Right ventricle myocardium superior (tissue), 1 donor: Measurements from ENCODE around the gene PLCH2. TPM values are rescaled to one million over a fixed set of nuclear protein-coding genes. Genes with fewer than 3 reads are reported as not detected.

Experiments used
- total RNA-seq: library from RNA; stranded (reverse); fragmentation: NEBNext Ultra II Directional; extraction: Animal tissue kit (Norgen Biotek cat#: 25700); gene quantifications from one replicate; pipeline ENCODE4 v1.2.1, GENCODE V29; 2021
- donor health status: DM: no; HTN: yes; CAD: no; lungs with severe emphysema.

The PLCH2 gene
- total RNA-seq, 1 donor from 2014 or later, result 0.13 TPM

Other genes starting within 250 kb of the PLCH2 start
- gene SKI, start 248.0 kb upstream of the PLCH2 start, total RNA-seq, result 35.1 TPM
- 5.0 TPM for gene MORN1, start 84.7 kb upstream of the PLCH2 start, total RNA-seq
- gene RER1, start 84.4 kb upstream of the PLCH2 start, total RNA-seq, result 81.8 TPM
- 15.2 TPM for gene PEX10, start 63.7 kb upstream of the PLCH2 start, total RNA-seq
- 45.5 TPM for gene PANK4, start 50.3 kb downstream of the PLCH2 start, total RNA-seq
- 1.6 TPM for gene HES5, start 54.0 kb downstream of the PLCH2 start, total RNA-seq
- gene TNFRSF14, start 80.1 kb downstream of the PLCH2 start, total RNA-seq, result 16.0 TPM
- gene PRXL2B, start 110.5 kb downstream of the PLCH2 start, total RNA-seq, result 9.8 TPM
- gene MMEL1, start 156.7 kb downstream of the PLCH2 start, total RNA-seq, result 0.48 TPM